Natural killer cell (primary cell): ENCODE results near the gene IGF1R. TPM values are rescaled to one million over a fixed set of nuclear protein-coding genes. Genes with fewer than 3 reads are reported as not detected.

Source experiments
- ATAC-seq, 3 donors: fragments of 150-1000 bp in 2 of 3; fragments of 200-7000 bp in 1 of 3; cut with Tn5 transposase; 1 replicate in 1 of 3; 2 replicates in 2 of 3; pipeline ENCODE4 v1.10.0; 2021; ENCODE audit warnings: mild to moderate bottlenecking in 2 of 3, moderate library complexity in 2 of 3
- DNase-seq, 2 donors: peaks; one replicate each; pipeline versions ENCODE4 v3.0.0 to v3.0.0-alpha.2; 2013 to 2021; ENCODE audit warnings: mixed read lengths in 1 of 2
- H3K27ac ChIP-seq: one replicate; pipeline ENCODE4 v1.5.1; 2013; ENCODE audit warnings: mild to moderate bottlenecking, low read length
- H3K27me3 ChIP-seq: one replicate; pipeline ENCODE4 v1.6.1; 2013; ENCODE audit warnings: low read length; ENCODE audit not compliant: control insufficient read depth, insufficient read depth
- H3K36me3 ChIP-seq: one replicate; pipeline ENCODE4 v1.6.1; 2013; ENCODE audit warnings: low read length; ENCODE audit not compliant: control insufficient read depth, insufficient read depth
- H3K4me1 ChIP-seq: one replicate; pipeline ENCODE4 v1.6.1; 2013; ENCODE audit warnings: low read length; ENCODE audit not compliant: control insufficient read depth, insufficient read depth
- H3K4me3 ChIP-seq: one replicate; pipeline ENCODE4 v1.5.1; 2013; ENCODE audit warnings: low read length
- H3K9me3 ChIP-seq: one replicate; pipeline ENCODE4 v1.6.1; 2013; ENCODE audit warnings: low read length; ENCODE audit not compliant: control insufficient read depth, insufficient read depth
- H3K27ac Mint-ChIP-seq, 2 donors: one replicate each; pipeline ENCODE4 v1.8.0; 2022; ENCODE audit warnings: mild to moderate bottlenecking in 2 of 2, mixed read lengths in 2 of 2, moderate library complexity in 1 of 2
- H3K27me3 Mint-ChIP-seq, 2 donors: one replicate each; pipeline ENCODE4 v1.8.0; 2022; ENCODE audit warnings: low read depth in 2 of 2, mixed read lengths in 2 of 2
- H3K36me3 Mint-ChIP-seq: one replicate; pipeline ENCODE4 v1.8.0; 2022; ENCODE audit warnings: mixed read lengths
- H3K4me1 Mint-ChIP-seq, 2 donors: one replicate each; pipeline ENCODE4 v1.8.0; 2022; ENCODE audit warnings: mixed read lengths in 2 of 2
- H3K4me3 Mint-ChIP-seq: one replicate; pipeline ENCODE4 v1.8.0; 2022; ENCODE audit warnings: mild to moderate bottlenecking, moderate library complexity, mixed read lengths
- H3K9me3 Mint-ChIP-seq, 2 donors: one replicate each; pipeline ENCODE4 v1.8.0; 2022; ENCODE audit warnings: mixed read lengths in 2 of 2
- WGBS: methylation state at CpG from one replicate; pipeline ENCODE4 v1.1.7; 2013; ENCODE audit warnings: missing lambda C conversion rate; ENCODE audit not compliant: insufficient coverage; 5-methylcytosine and 5-hydroxymethylcytosine counted together
- intact Hi-C: fragments of 100-400 bp; cut with micrococcal nuclease; formaldehyde crosslinking; loops from one replicate; pipeline ENCODE4 v1.14.2; 2022
- total RNA-seq, 4 donors: library from RNA; stranded (reverse); fragments of 120-200 nt in 1 of 4; gene quantifications; one replicate each; pipeline versions ENCODE4 v1.2.3 to v1.2.4, GENCODE V29; 2013 to 2022
- TF ChIP-seq, protein P1 (sequence below): fragments of 200-600 bp; IDR thresholded peaks from one replicate; pipeline ENCODE4 v1.8.0; 2022; ENCODE audit warnings: antibody characterized with exemption

IGF1R gene
- total RNA-seq, 3 donors from 2014 or later (not counting 1 experiment from before 2014, with no cell fraction given): 47.3 to 50.7 (median 49.0) TPM

- no peaks in the 10 kb centered on the region for H3K27me3 ChIP-seq
- H3K36me3 ChIP-seq: no peaks in the 10 kb centered on the region
- DNase-seq: no peak
- Mint-ChIP-seq H3K27me3 (no peaks in the 10 kb centered on the region), H3K36me3 (no peaks in the 10 kb centered on the region), H3K27ac (no peak overlapping the region), H3K4me1 (peaks cover 31 to 69% of the 10 kb centered on the region in 2 donors), H3K9me3 (no peaks in the 10 kb centered on the region), H3K4me3 (no peak overlapping the region)
- H3K27ac ChIP-seq: no peak overlapping the region
- peaks cover 12% of the 10 kb centered on the region for H3K4me1 ChIP-seq
- H3K4me3 ChIP-seq: no peak overlapping the region
- intact Hi-C loops: no loop called here
- TF ChIP-seq, protein P1, sequence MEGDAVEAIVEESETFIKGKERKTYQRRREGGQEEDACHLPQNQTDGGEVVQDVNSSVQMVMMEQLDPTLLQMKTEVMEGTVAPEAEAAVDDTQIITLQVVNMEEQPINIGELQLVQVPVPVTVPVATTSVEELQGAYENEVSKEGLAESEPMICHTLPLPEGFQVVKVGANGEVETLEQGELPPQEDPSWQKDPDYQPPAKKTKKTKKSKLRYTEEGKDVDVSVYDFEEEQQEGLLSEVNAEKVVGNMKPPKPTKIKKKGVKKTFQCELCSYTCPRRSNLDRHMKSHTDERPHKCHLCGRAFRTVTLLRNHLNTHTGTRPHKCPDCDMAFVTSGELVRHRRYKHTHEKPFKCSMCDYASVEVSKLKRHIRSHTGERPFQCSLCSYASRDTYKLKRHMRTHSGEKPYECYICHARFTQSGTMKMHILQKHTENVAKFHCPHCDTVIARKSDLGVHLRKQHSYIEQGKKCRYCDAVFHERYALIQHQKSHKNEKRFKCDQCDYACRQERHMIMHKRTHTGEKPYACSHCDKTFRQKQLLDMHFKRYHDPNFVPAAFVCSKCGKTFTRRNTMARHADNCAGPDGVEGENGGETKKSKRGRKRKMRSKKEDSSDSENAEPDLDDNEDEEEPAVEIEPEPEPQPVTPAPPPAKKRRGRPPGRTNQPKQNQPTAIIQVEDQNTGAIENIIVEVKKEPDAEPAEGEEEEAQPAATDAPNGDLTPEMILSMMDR: no peak
- WGBS: 91% methylated on average over 5 of the region's 6 CpGs
- H3K9me3 ChIP-seq: no peaks in the 10 kb centered on the region
- ATAC-seq: no peak
Measured at GRCh38 chr15:98690272-98690950, 42.1 kb downstream of the IGF1R start.

DNA sequence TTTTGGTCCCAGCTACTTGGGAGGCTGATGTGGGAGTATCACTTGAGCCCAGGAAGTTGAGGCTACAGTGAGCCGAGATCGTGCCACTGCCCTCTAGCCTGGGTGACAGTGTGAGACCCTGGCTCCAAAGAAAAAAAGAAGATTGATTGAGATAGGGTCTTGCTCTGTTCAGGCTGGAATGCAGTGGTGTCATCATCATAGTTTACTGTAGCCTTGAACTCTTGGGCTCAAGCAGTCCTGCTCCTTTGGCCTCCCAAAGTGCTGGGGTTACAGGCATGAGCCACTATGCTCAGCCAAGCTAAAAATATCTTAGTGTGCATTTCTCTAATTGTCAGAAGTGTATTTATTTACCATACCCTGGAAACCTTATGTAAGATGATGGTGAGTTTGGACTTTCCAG, 43.9 kb downstream of the IGF1R start:
- DNase-seq: no peak
- no peak overlapping the region for H3K4me3 ChIP-seq
- no peaks in the 10 kb centered on the region for H3K9me3 ChIP-seq
- Mint-ChIP-seq H3K27ac (no peak overlapping the region), H3K4me1 (peaks cover 36 to 66% of the 10 kb centered on the region in 2 donors), H3K9me3 (no peaks in the 10 kb centered on the region), H3K27me3 (no peaks in the 10 kb centered on the region), H3K4me3 (no peak overlapping the region), H3K36me3 (no peaks in the 10 kb centered on the region)
- 82% methylated on average over 2 of the region's 2 CpGs for WGBS
- H3K27ac ChIP-seq: no peak overlapping the region
- TF ChIP-seq, protein P1: no peak
- no peaks in the 10 kb centered on the region for H3K36me3 ChIP-seq
- H3K4me1 ChIP-seq: peaks cover 8% of the 10 kb centered on the region
- no peaks in the 10 kb centered on the region for H3K27me3 ChIP-seq
- intact Hi-C loops: no loop called here
- no peak for ATAC-seq

GRCh38 chr15:98694161-98694560, 45.8 kb downstream of the IGF1R start:
- intact Hi-C loops: no loop called here
- no peaks in the 10 kb centered on the region for H3K27me3 ChIP-seq
- ATAC-seq (no peak), DNase-seq (no peak)
- TF ChIP-seq, protein P1: no peak
- H3K27me3 Mint-ChIP-seq: no peaks in the 10 kb centered on the region
- no peaks in the 10 kb centered on the region for H3K9me3 Mint-ChIP-seq
- WGBS: 95% methylated on average over 6 of the region's 6 CpGs
- H3K36me3 ChIP-seq: no peaks in the 10 kb centered on the region
- H3K36me3 Mint-ChIP-seq: no peaks in the 10 kb centered on the region
- H3K4me1 Mint-ChIP-seq: peaks cover 24 to 58% of the 10 kb centered on the region in 2 donors
- H3K4me3 ChIP-seq: no peak overlapping the region
- H3K4me3 Mint-ChIP-seq: no peak overlapping the region
- no peak overlapping the region for H3K27ac ChIP-seq
- H3K4me1 ChIP-seq: no peaks in the 10 kb centered on the region
- no peaks in the 10 kb centered on the region for H3K9me3 ChIP-seq
- H3K27ac Mint-ChIP-seq: no peak overlapping the region

DNA sequence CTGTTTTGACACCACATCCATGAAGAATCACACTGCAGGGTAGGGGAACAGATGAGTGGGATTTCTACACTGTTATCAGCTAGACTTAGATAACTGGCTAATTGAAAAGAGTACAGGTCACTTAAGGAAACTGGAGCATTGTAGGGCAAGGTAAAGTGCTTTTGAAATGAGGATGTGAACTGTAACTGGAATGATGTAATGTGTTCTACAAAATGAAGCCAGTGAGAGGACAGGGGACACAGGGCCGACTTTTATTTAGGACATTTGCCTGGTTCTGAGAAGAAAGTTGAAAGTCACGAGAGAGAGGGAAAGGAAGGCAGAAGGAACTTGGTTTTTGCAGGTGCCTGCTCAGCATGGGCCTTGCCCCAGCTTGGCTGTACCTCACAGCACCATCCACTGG, 50.5 kb downstream of the IGF1R start:
- Histone ChIP-seq H3K36me3 (no peaks in the 10 kb centered on the region), H3K9me3 (no peaks in the 10 kb centered on the region), H3K4me3 (no peak overlapping the region), H3K27ac (no peak overlapping the region), H3K27me3 (no peaks in the 10 kb centered on the region), H3K4me1 (peaks cover 13% of the 10 kb centered on the region)
- Mint-ChIP-seq H3K27me3 (no peaks in the 10 kb centered on the region), H3K9me3 (no peaks in the 10 kb centered on the region), H3K4me3 (no peak overlapping the region), H3K4me1 (peaks cover 34 to 67% of the 10 kb centered on the region in 2 donors), H3K27ac (peak overlapping the region in 1 of 2 donors; percentile 29), H3K36me3 (no peaks in the 10 kb centered on the region)
- WGBS: 85% methylated on average over 2 of the region's 2 CpGs
- TF ChIP-seq, protein P1: no peak
- intact Hi-C loops: no loop called here
- no peak for DNase-seq
- ATAC-seq: no peak
